Non-pigmented ciliary epithelial cell (primary cell): Measurements from ENCODE around the gene DNAJB2.
"Not testable (repeated sequence)": the region's sequence is repeated elsewhere in the genome, so short reads cannot be mapped to it uniquely, and the experiment has no call there.

ENCODE experiments used
- DNase-seq: peaks from one replicate; pipeline ENCODE4 v3.0.0-alpha.2; 2010; ENCODE audit warnings: low read depth

Gene DNAJB2

GRCh38 chr2:219285894-219286425, 6.8 kb downstream of the DNAJB2 start:
- DNase-seq = no peak

GRCh38 chr2:219286436-219287115, 7.4 kb downstream of the DNAJB2 start:
- no peak for DNase-seq

- DNase-seq = not testable (repeated sequence)
Measured at GRCh38 chr2:219287116-219287440, 7.9 kb downstream of the DNAJB2 start.

- no peak for DNase-seq
Measured at GRCh38 chr2:219287580-219288265, 8.6 kb downstream of the DNAJB2 start.

GRCh38 chr2:219289195-219289536, 10.0 kb downstream of the DNAJB2 start:
- DNase-seq = no peak

- peak; percentile 65 for DNase-seq
Measured at GRCh38 chr2:219289537-219290361, 10.6 kb downstream of the DNAJB2 start.

- DNase-seq = no peak
Measured at GRCh38 chr2:219290381-219291171, 11.4 kb downstream of the DNAJB2 start.

- DNase-seq = no peak
Measured at GRCh38 chr2:219291394-219291793, 12.2 kb downstream of the DNAJB2 start.

GRCh38 chr2:219291910-219292490, 12.8 kb downstream of the DNAJB2 start:
- DNase-seq = no peak

- no peak for DNase-seq
Measured at GRCh38 chr2:219292616-219293015, 13.4 kb downstream of the DNAJB2 start.

- no peak for DNase-seq
Measured at GRCh38 chr2:219293736-219294231, 14.6 kb downstream of the DNAJB2 start.

GRCh38 chr2:219294356-219295351, 15.5 kb downstream of the DNAJB2 start:
- DNase-seq = peak; percentile 27

GRCh38 chr2:219296142-219296541, 17.0 kb downstream of the DNAJB2 start:
- no peak for DNase-seq

GRCh38 chr2:219296631-219297391, 17.6 kb downstream of the DNAJB2 start:
- DNase-seq = no peak

- DNase-seq = no peak
Measured at GRCh38 chr2:219297766-219298456, 18.7 kb downstream of the DNAJB2 start.

GRCh38 chr2:219298759-219299371, 19.7 kb downstream of the DNAJB2 start:
- DNase-seq = no peak

- no peak for DNase-seq
Measured at GRCh38 chr2:219299372-219299760, 20.2 kb downstream of the DNAJB2 start.

- no peak for DNase-seq
Measured at GRCh38 chr2:219300022-219300421, 20.9 kb downstream of the DNAJB2 start.
